Myometrial cell (primary cell): Measurements from ENCODE around the gene CCDC59. TPM values are rescaled to one million over a fixed set of nuclear protein-coding genes. Genes with fewer than 3 reads are reported as not detected.

ENCODE experiments used
- total RNA-seq: library from RNA; depleted of rRNA; stranded (reverse); fragments of >200 nt; gene quantifications from 2 replicates; pipeline ENCODE4 v1.2.3, GENCODE V29; 2015

CCDC59 gene
- total RNA-seq: 45.8 and 73.4 TPM in 2 replicates

GRCh38 chr12:82358200-82359114 is at the start of gene CCDC59, which contains the start of gene METTL25:
TSS of gene CCDC59 (minus strand) at chr12:82358387. CDS start at chr12:82358376, 11 bp downstream.
TSS of gene METTL25 (plus strand) at chr12:82358529. CDS start at chr12:82358566, 37 bp downstream.

Other genes starting within 250 kb of the CCDC59 start
- 3.7 and 5.5 TPM in 2 replicates for gene METTL25, start 142 bp upstream of the CCDC59 start, total RNA-seq